HEK293T (cell line): ENCODE measurements around the gene PDE10A.

ENCODE experiments used
- BHLHE40 ChIP-seq: fragments of 450-650 bp; IDR thresholded peaks from 2 replicates; pipeline ENCODE4 v1.6.1; 2016; ENCODE audit warnings: mild to moderate bottlenecking, moderate library complexity, borderline replicate concordance
- FOXA1 ChIP-seq: fragments of 450-650 bp; IDR thresholded peaks from 2 replicates; pipeline ENCODE4 v1.6.1; 2016; ENCODE audit warnings: mild to moderate bottlenecking
- FOXK2 ChIP-seq: fragments of 450-650 bp; IDR thresholded peaks from 2 replicates; pipeline ENCODE4 v1.6.1; 2016; ENCODE audit warnings: mild to moderate bottlenecking
- FOXM1 ChIP-seq: fragments of 450-650 bp; IDR thresholded peaks from 2 replicates; pipeline ENCODE4 v1.6.1; 2017; ENCODE audit warnings: mild to moderate bottlenecking, borderline replicate concordance
- HDGF ChIP-seq: fragments of 450-650 bp; IDR thresholded peaks from 2 replicates; pipeline ENCODE4 v1.6.1; 2017; ENCODE audit warnings: antibody characterized with exemption, borderline replicate concordance
- L3MBTL2 ChIP-seq: fragments of 450-650 bp; conservative IDR thresholded peaks from 2 replicates; pipeline ENCODE4 v1.6.1; 2016; ENCODE audit warnings: mild to moderate bottlenecking
- LEF1 ChIP-seq: fragments of 450-650 bp; IDR thresholded peaks from 2 replicates; pipeline ENCODE4 v1.6.1; 2017; ENCODE audit warnings: mild to moderate bottlenecking, borderline replicate concordance
- NFRKB ChIP-seq: fragments of 450-650 bp; IDR thresholded peaks from 2 replicates; pipeline ENCODE4 v1.6.1; 2016; ENCODE audit warnings: mild to moderate bottlenecking, moderate library complexity
- PKNOX1 ChIP-seq: fragments of 450-650 bp; IDR thresholded peaks from 2 replicates; pipeline ENCODE4 v1.6.1; 2016
- SP1 ChIP-seq: fragments of 450-650 bp; IDR thresholded peaks from 2 replicates; pipeline ENCODE4 v1.6.1; 2017
- SUZ12 ChIP-seq: fragments of 450-650 bp; IDR thresholded peaks from 2 replicates; pipeline ENCODE4 v1.6.1; 2016; ENCODE audit warnings: mild to moderate bottlenecking
- TARDBP ChIP-seq: fragments of 450-650 bp; IDR thresholded peaks from 2 replicates; pipeline ENCODE4 v1.6.1; 2016
- ZNF384 ChIP-seq: fragments of 450-650 bp; IDR thresholded peaks from 2 replicates; pipeline ENCODE4 v1.6.1; 2016

GRCh38 chr6:165365371-165365770, 297.7 kb downstream of the PDE10A start:
- TF ChIP-seq FOXM1 (no peak), L3MBTL2 (no peak), LEF1 (no peak), BHLHE40 (no peak), FOXA1 (no peak), TARDBP (no peak), ZNF384 (no peak), SUZ12 (no peak), FOXK2 (no peak), SP1 (no peak), HDGF (no peak), NFRKB (no peak), PKNOX1 (no peak)
